LHCN-M2 (cell line): ENCODE data around the gene PHF13. TPM values are rescaled to one million over a fixed set of nuclear protein-coding genes. Genes with fewer than 3 reads are reported as not detected.

Experiments
- DNase-seq: peaks from one replicate; pipeline ENCODE4 v3.0.0-alpha.2; 2012; ENCODE audit warnings: low read depth
- total RNA-seq: library from RNA; depleted of rRNA; stranded (reverse); fragments of >200 nt; gene quantifications from 2 replicates; pipeline ENCODE4 v1.2.3, GENCODE V29; 2014

The PHF13 gene
- total RNA-seq, 1 experiment from 2014 or later: 11.7 TPM

GRCh38 chr1:6601923-6602668 lies 11.4 kb upstream of the PHF13 start:
- no peak for DNase-seq

DNA sequence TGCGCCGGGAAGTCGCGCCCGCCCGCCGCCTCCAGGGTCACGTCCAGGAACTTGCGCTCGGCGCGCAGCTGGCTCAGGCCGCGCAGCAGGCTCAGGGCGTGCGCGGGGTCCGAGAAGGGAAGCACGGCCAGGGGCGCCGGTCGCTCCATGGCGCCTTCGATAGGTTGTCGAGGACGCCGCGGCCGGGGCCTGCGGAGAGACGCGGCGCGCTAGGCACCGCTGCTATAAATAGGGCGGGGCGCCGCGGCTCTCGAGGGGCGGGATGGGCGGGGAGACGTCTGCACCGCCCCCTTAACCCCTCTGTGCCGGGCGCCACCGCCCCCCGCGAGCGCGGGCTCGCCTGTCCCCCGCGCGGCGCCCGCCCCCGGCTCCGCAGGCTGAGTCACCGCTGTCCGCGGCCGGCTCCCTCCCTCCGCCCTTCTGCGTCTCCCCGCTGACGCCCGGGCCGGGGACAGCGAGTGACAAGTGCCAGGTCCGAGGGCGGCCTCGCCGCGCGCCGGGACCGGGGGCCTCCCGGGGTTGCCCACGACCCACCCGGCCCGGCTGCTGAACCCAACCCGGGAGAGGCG lies 10.8 kb upstream of the PHF13 start, which contains the start of gene KLHL21:
Gene KLHL21 (minus strand): TSS at position 201 of the 569 bp plus-strand sequence. CDS start 52 bp downstream, at position 149.
- DNase-seq: peak; percentile 86

DNA sequence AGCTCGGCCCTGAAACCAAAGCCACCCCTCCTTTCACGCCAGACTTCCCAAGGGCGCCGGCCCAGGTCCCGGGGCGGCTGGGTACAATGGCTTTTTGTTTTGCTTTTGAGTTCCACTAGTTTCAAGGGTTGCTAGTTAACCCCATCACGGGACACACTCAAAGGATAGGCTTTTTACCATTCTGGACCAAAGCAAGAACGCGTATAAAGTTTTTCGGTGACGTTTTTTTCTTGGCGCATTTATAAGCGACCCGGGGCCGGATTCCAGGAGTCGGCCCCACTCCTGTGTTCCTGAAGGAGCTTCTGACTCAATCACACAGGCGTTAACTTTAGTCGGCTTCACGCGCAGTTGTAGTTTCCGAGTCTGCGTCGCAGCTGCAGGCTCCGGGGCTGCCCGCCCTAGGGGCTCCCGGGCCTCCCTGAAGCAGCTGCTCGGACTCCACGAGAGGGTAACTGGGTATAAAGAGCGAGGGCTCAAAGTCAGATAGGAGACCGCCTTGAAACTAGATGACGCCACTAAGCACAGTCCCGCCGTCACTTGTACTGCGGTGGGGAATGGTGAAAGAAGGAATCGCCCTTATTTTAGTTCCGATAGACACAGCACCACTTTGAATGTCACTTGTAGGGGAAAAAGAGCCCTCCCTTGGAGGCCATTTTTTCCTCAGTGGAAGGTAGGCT lies 10.2 kb upstream of the PHF13 start:
- peak; percentile 87 for DNase-seq

- peak; percentile 78 for DNase-seq
These were observed 9.5 kb upstream of the PHF13 start for GRCh38 chr1:6603915-6604558.

DNA sequence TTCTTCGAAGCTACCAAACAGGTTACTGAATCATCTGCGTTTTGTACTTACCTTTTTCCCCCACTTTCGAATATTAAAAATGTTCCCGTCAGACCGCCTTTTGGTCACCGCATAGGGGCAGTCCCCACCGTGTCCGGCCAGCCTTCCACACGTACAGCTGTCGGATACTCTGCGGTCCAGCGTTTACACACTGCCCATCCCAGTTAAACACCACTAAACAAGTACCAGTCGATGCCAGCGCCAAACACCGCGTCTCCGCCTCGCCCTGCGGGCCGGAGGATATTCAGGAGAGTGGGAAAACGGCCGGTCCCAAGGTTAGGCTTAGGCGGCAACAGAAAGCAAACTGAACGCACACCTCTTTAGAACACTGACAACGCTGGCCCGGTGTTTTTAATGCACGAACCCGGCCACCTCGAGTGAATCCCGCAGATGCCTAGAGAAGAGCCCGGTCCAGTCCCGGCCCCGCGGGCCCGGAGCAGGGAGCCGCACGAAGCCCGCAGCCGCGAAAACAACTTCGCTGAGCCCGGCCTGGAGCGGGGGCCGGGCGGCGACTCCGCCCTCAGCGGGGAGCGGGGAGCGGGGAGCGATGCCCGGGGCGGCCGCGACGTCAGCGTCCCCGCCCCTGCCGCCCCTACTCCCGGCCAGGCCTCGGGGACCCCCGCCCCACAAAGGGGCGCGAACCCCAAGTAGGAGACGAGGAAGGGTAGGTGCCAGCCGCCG lies 730 bp upstream of the PHF13 start:
- DNase-seq: peak; percentile 59

- no peak for DNase-seq
These were observed 743 bp downstream of the PHF13 start for GRCh38 chr1:6614019-6614928.

- no peak for DNase-seq
These were observed 1.6 kb downstream of the PHF13 start for GRCh38 chr1:6614929-6615785.

DNA sequence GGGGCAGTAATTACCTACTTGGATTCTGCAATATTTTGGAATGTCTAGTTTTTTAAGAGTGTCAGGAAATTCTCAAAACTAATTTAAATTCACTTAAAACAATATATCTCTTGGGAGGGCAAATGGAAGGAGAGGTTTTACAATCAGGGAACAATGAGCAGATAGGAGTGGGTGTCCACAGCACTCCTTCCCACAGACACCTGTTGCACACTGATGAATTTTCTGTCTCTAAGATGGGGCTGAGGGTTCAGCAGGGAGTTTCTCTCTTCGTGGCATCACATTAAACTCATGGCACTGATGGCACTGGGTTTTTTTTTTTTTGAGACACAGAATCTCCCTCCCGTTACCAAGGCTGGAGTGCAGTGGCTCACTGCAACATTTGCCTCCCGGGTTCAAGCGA lies 5.5 kb downstream of the PHF13 start:
- no peak for DNase-seq

GRCh38 chr1:6621429-6622391 lies 8.2 kb downstream of the PHF13 start:
- DNase-seq: no peak

DNA sequence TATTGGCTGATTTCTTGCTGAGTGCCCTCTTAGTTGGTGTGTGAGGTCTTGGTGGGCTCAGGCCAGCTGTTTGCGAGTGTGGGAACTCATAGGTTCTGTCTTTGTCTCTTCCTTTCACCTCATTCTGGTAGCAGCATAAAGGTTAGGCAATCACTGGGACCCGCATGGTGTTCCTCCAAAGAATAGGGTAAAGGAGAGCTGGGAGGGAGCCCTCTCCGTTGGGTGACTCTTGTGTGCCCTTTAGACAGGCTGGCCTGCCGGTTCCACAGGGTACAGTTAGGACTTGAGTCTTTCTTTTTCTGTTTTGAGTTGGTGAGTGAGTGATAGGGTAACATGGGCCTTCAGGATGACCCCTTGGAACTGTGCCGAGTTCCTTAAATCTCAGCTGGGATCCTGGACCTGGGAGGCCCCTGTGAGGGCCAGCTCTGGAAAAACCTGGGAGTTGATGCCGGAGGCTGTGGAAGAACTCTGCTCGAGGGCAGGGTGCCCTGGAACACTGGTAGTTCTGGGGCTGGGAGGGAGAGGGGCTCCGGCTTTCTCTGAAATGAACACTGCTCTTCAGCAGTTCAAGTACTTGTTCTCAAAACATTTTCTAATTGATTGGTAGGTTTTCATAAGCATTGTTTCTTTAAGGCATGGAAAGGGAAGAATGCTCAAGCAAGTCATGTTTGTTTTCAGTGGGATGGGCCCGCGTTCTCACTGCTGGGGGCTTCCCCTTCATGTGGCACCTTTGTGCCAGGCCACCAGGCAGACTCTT lies 9.0 kb downstream of the PHF13 start:
- DNase-seq: no peak

GRCh38 chr1:6623269-6623965 lies 9.9 kb downstream of the PHF13 start:
- no peak for DNase-seq

DNA sequence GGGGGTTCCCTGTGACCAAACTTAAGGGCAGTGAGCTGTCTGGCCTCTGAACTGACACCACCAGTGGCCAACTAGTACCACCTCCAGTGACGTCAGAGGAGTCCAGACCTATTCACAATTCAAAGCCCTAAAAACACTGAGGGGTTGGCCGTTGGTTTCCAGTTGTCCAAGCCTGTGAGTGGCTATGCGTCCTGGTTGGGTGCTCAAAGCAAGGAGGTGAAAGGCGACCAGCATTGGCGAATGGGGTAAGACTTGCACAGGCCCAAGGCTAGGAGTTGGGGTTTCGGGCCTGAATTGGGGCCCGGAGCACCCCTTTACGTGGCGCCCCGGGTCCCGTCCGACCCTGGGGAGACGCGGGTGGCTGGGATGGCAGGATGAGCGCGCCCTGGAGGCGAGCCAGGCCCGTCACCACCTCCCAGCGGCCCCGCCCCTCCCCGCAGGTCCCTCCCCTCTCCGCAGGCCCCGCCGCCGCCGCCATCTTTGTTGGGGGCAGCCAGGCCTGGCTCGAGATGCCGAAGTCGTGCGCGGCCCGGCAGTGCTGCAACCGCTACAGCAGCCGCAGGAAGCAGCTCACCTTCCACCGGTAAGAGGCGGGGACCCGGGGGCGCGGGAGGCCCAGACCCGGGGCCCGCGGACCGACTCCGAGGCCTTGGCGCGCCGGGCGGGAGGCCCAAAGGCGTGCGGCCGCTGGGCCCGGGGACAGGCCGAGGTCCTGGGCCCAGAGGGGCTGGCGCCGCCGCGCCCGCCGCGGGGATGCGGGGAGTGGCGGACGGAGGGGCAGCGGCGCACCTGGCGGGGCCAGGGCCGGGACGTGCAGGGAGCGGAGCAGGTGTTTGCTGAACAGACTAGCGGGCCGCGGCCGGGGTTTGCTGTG lies 11.4 kb downstream of the PHF13 start, which contains the start of gene THAP3:
Gene THAP3 (plus strand): TSS at position 159 of the 874 bp plus-strand sequence. CDS start 351 bp downstream, at position 510.
- DNase-seq: peak; percentile 95

GRCh38 chr1:6625584-6626149 lies 12.1 kb downstream of the PHF13 start:
- peak; percentile 53 for DNase-seq

DNA sequence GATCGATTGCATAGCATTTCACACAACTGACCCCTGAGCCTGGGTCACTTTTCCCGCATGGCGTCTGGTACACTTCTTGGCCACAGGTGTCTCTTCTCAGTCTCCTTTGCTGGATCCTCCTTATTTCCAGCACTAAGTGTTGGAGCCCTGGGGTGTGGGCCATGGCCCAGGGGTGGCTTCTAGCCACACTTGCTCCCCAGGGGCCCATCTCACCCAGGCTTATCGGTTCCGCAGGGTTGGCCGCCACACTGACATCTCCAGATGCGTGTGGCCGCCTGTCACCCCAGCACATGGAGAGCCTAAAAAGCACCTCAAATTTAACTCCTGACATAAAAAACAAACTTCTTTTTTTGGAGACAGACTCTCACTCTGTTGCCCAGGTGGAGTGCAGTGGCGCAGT lies 13.5 kb downstream of the PHF13 start:
- no peak for DNase-seq

DNA sequence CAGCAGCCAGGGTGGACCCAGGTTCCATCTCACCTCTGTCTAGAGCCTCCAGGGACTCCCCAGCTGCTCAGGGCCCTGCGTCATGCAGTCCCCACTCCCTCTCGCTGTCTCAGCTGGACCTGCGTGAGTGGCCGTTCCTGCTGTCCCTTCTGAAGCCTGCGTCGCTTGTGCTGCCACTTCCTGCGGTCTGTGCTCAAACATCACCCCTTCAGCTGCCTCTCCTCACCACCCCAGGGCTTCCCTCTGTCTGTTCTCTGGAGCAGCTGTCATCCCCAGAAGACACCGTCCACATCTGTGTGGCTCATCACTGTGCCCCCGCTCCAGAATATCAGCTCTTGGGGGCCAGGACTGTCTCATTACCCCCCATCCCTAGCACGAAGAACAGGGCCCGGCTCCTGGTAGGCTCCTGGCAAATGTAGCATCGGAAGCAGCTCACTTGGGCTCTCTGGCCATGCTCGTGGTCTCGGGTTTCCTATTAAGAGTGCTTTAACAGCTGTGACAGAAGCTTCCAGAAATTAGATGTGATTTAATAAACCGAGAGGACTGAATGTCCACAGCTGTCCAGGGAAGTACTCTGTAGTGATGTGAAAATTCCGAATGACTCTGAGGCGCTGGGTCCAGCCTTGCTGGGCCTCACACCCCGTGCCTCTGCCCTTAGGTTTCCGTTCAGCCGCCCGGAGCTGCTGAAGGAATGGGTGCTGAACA lies 14.5 kb downstream of the PHF13 start:
- peak; percentile 60 for DNase-seq
